Liver (tissue), 9 donors: ENCODE results near the gene OLFML3. TPM values are rescaled to one million over a fixed set of nuclear protein-coding genes. Genes with fewer than 3 reads are reported as not detected.

Experiments
- DNase-seq: peaks from one replicate; pipeline ENCODE4 v3.0.0-alpha.2; 2017; ENCODE audit warnings: low spot score
- H3K27ac ChIP-seq, 2 donors: one replicate each; pipeline ENCODE4 v1.7.0; 2013; ENCODE audit warnings: inconsistent platforms in 2 of 2, low read length in 2 of 2, control low read depth in 1 of 2, low read depth in 1 of 2, mild to moderate bottlenecking in 1 of 2
- H3K27me3 ChIP-seq, 4 donors: one replicate each; pipeline versions ENCODE4 v1.6.1 to v1.7.0; 2013; ENCODE audit warnings: low read length in 3 of 4, inconsistent platforms in 1 of 4, mild to moderate bottlenecking in 1 of 4, moderate library complexity in 1 of 4; ENCODE audit not compliant: control insufficient read depth in 4 of 4, insufficient read depth in 4 of 4
- H3K36me3 ChIP-seq, 4 donors: one replicate each; pipeline versions ENCODE4 v1.6.1 to v1.7.0; 2013; ENCODE audit warnings: low read length in 3 of 4, mild to moderate bottlenecking in 3 of 4, low read depth in 1 of 4, moderate library complexity in 1 of 4; ENCODE audit not compliant: control insufficient read depth in 4 of 4, insufficient read depth in 3 of 4
- H3K4me1 ChIP-seq, 4 donors: one replicate each; pipeline versions ENCODE4 v1.6.1 to v1.7.0; 2013; ENCODE audit warnings: low read length in 3 of 4, mild to moderate bottlenecking in 3 of 4, moderate library complexity in 1 of 4; ENCODE audit not compliant: control insufficient read depth in 4 of 4, insufficient read depth in 4 of 4
- H3K4me3 ChIP-seq, 3 donors: one replicate each; pipeline versions ENCODE4 v1.6.1 to v1.7.0; 2013; ENCODE audit warnings: low read length in 3 of 3, control low read depth in 1 of 3, low read depth in 1 of 3, mild to moderate bottlenecking in 1 of 3
- H3K9ac ChIP-seq, 2 donors: one replicate each; pipeline ENCODE4 v1.7.0; 2013; ENCODE audit warnings: low read length in 2 of 2, mild to moderate bottlenecking in 2 of 2, moderate library complexity in 2 of 2, control low read depth in 1 of 2, low read depth in 1 of 2
- H3K9me3 ChIP-seq, 4 donors: one replicate each; pipeline versions ENCODE4 v1.6.1 to v1.7.0; 2013; ENCODE audit warnings: low read length in 3 of 4; ENCODE audit not compliant: control insufficient read depth in 4 of 4
- FOXA2 ChIP-seq: IDR thresholded peaks from 2 replicates; pipeline ENCODE4 v1.6.1; 2016; ENCODE audit warnings: antibody characterized with exemption
- GABPA ChIP-seq, 2 donors: IDR thresholded peaks in 1 of 2; conservative IDR thresholded peaks in 1 of 2; 2 replicates each; pipeline ENCODE4 v1.6.1; 2016; ENCODE audit warnings: antibody characterized with exemption in 2 of 2, mild to moderate bottlenecking in 1 of 2, moderate library complexity in 1 of 2
- JUND ChIP-seq, 2 donors: IDR thresholded peaks; 2 replicates each; pipeline ENCODE4 v1.6.1; 2016; ENCODE audit warnings: antibody characterized with exemption in 2 of 2
- RXRA ChIP-seq, 2 donors: IDR thresholded peaks; 2 replicates each; pipeline ENCODE4 v1.6.1; 2017 to 2018; ENCODE audit warnings: antibody characterized with exemption in 2 of 2, mild to moderate bottlenecking in 1 of 2
- SP1 ChIP-seq: IDR thresholded peaks from 2 replicates; pipeline ENCODE4 v1.6.1; 2018; ENCODE audit warnings: antibody characterized with exemption, mild to moderate bottlenecking
- TAF1 ChIP-seq: conservative IDR thresholded peaks from 2 replicates; pipeline ENCODE4 v1.6.1; 2016; ENCODE audit warnings: antibody characterized with exemption, mild to moderate bottlenecking
- YY1 ChIP-seq: IDR thresholded peaks from 2 replicates; pipeline ENCODE4 v1.6.1; 2016; ENCODE audit warnings: antibody characterized with exemption, mild to moderate bottlenecking
- WGBS: extraction: QIAGEN DNeasy Blood & Tissue Kit; methylation state at CpG from one replicate; pipeline ENCODE4 v1.1.7; 2013; 5-methylcytosine and 5-hydroxymethylcytosine counted together
- polyA plus RNA-seq, 2 donors: library from polyadenylated mRNA; stranded (reverse) in 1 of 2; unstranded in 1 of 2; fragments of 200-250 nt in 1 of 2; fragments of >200 nt in 1 of 2; fragmentation: Nextera tagmentation in 1 of 2; extraction: Ambion mirVana in 1 of 2; gene quantifications; one replicate each; pipeline versions ENCODE4 v1.2.1 to v1.2.3, GENCODE V29; 2013 to 2015
- total RNA-seq, 2 donors: library from RNA; depleted of rRNA; stranded (reverse); fragments of >200 nt; gene quantifications; one replicate each; pipeline ENCODE4 v1.2.3, GENCODE V29; 2014
- TF ChIP-seq, protein P1 (sequence below): IDR thresholded peaks from 2 replicates; pipeline ENCODE4 v1.6.1; 2016; ENCODE audit warnings: antibody characterized with exemption, mild to moderate bottlenecking
- TF ChIP-seq, protein P2 (sequence below): fragments of 150-350 bp; IDR thresholded peaks from 2 replicates; pipeline ENCODE4 v1.5.1; 2017; ENCODE audit warnings: improper control_type of control experiment, low read depth, low read length; ENCODE audit not compliant: missing input control
- TF ChIP-seq, protein P3 (sequence below): IDR thresholded peaks from 2 replicates; pipeline ENCODE4 v1.6.1; 2016; ENCODE audit warnings: antibody characterized with exemption
- donor health status: healthy.
- donor health status: healthy.
- donor health status: healthy.
- donor health status: healthy.
- donor health status: healthy.

OLFML3 gene
- total and polyA plus RNA-seq, 4 donors: 8.3 to 16.7 (median 12.2) TPM

DNA sequence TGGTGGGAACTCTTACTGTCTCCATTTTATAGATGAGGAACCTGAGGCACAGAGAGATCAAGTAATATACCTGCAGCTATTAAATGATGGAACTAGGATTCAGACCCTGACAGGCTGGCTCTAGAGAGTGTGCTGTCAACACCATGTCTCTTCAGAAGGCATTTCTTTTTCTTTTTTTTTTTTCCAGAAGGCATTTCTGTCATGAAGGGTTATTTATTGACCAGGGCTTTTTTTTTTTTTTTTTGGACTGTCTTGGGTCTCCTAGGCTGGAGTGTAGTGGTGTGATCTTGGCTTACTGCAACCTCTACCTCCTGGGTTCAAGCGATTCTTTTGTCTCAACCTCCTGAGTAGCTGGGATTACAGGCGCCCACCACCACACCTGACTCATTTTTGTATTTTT, 27.6 kb upstream of the OLFML3 start (continued):
- TF ChIP-seq, protein P1, sequence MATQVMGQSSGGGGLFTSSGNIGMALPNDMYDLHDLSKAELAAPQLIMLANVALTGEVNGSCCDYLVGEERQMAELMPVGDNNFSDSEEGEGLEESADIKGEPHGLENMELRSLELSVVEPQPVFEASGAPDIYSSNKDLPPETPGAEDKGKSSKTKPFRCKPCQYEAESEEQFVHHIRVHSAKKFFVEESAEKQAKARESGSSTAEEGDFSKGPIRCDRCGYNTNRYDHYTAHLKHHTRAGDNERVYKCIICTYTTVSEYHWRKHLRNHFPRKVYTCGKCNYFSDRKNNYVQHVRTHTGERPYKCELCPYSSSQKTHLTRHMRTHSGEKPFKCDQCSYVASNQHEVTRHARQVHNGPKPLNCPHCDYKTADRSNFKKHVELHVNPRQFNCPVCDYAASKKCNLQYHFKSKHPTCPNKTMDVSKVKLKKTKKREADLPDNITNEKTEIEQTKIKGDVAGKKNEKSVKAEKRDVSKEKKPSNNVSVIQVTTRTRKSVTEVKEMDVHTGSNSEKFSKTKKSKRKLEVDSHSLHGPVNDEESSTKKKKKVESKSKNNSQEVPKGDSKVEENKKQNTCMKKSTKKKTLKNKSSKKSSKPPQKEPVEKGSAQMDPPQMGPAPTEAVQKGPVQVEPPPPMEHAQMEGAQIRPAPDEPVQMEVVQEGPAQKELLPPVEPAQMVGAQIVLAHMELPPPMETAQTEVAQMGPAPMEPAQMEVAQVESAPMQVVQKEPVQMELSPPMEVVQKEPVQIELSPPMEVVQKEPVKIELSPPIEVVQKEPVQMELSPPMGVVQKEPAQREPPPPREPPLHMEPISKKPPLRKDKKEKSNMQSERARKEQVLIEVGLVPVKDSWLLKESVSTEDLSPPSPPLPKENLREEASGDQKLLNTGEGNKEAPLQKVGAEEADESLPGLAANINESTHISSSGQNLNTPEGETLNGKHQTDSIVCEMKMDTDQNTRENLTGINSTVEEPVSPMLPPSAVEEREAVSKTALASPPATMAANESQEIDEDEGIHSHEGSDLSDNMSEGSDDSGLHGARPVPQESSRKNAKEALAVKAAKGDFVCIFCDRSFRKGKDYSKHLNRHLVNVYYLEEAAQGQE: no peak
- no peak for TF ChIP-seq FOXA2
- TF ChIP-seq JUND (IDR thresholded peaks at IDR 0.05): no peak

DNA sequence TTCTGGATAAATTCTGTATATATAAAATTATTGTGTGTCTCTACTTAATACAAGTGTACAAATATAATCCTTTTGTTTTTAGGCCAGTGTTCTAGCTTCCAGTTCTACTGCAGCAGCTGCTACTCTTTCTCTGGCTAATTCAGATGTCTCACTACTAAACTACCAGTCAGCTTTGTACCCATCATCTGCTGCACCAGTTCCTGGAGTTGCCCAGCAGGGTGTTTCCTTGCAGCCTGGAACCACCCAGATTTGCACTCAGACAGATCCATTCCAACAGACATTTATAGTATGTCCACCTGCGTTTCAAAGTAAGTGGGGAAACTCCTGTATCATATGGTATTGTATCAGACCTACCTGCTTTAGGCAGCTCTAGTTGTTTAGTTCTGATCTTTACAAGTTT, 21.3 kb upstream of the OLFML3 start:
- no peak overlapping the region for H3K9ac ChIP-seq
- no peaks in the 10 kb centered on the region for H3K9me3 ChIP-seq
- no peak for DNase-seq
- no peaks in the 10 kb centered on the region for H3K27me3 ChIP-seq
- H3K27ac ChIP-seq: no peak overlapping the region
- TF ChIP-seq, protein P2, sequence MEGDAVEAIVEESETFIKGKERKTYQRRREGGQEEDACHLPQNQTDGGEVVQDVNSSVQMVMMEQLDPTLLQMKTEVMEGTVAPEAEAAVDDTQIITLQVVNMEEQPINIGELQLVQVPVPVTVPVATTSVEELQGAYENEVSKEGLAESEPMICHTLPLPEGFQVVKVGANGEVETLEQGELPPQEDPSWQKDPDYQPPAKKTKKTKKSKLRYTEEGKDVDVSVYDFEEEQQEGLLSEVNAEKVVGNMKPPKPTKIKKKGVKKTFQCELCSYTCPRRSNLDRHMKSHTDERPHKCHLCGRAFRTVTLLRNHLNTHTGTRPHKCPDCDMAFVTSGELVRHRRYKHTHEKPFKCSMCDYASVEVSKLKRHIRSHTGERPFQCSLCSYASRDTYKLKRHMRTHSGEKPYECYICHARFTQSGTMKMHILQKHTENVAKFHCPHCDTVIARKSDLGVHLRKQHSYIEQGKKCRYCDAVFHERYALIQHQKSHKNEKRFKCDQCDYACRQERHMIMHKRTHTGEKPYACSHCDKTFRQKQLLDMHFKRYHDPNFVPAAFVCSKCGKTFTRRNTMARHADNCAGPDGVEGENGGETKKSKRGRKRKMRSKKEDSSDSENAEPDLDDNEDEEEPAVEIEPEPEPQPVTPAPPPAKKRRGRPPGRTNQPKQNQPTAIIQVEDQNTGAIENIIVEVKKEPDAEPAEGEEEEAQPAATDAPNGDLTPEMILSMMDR: no peak
- TF ChIP-seq YY1 (no peak), FOXA2 (no peak), RXRA (IDR thresholded peaks at IDR 0.05) (no peak)
- H3K36me3 ChIP-seq: peaks cover 8 to 37% (median 30%) of the 10 kb centered on the region in 4 donors
- no peaks in the 10 kb centered on the region for H3K4me1 ChIP-seq
- WGBS: 92% methylated on average over 1 of the region's 1 CpG
- H3K4me3 ChIP-seq: no peak overlapping the region

DNA sequence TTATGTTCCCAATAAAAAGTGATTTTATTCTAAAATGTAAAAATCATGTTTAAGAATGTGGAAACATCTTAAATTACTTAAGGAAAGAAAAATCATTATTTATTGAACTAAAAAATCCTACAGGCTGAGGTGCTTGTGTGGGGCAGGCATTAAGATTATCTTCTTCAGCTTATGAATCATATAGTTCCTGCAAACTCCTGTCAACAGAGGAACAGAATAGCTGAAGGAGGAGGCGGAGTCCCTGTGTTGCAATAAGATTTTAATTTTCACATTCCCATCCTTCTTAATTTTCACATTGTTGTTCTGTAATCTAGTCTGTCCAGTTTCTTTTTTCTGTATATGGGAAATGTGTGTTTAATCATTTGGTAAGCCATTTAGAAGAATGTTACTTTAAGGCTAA, 20.6 kb upstream of the OLFML3 start:
- no peak for DNase-seq
- H3K36me3 ChIP-seq: peaks cover 9 to 42% (median 34%) of the 10 kb centered on the region in 4 donors
- 96% methylated on average over 1 of the region's 1 CpG for WGBS
- H3K9me3 ChIP-seq: no peaks in the 10 kb centered on the region
- no peaks in the 10 kb centered on the region for H3K27me3 ChIP-seq
- no peak overlapping the region for H3K9ac ChIP-seq
- TF ChIP-seq, protein P3, sequence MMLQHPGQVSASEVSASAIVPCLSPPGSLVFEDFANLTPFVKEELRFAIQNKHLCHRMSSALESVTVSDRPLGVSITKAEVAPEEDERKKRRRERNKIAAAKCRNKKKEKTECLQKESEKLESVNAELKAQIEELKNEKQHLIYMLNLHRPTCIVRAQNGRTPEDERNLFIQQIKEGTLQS: no peak
- TF ChIP-seq YY1 (no peak), FOXA2 (no peak), TAF1 (no peak), SP1 (no peak), GABPA (IDR thresholded peaks at IDR 0.05 in 1 of 2, conservative IDR thresholded peaks at IDR 0.05 in 1 of 2) (no peak)
- TF ChIP-seq, protein P2: no peak
- no peak overlapping the region for H3K4me3 ChIP-seq
- H3K27ac ChIP-seq: no peak overlapping the region
- no peaks in the 10 kb centered on the region for H3K4me1 ChIP-seq
